ENCODE data around the gene ASXL1.
"Not testable (repeated sequence)": the region's sequence is repeated elsewhere in the genome, so short reads cannot be mapped to it uniquely, and the experiment has no call there.

Gene ASXL1

DNA sequence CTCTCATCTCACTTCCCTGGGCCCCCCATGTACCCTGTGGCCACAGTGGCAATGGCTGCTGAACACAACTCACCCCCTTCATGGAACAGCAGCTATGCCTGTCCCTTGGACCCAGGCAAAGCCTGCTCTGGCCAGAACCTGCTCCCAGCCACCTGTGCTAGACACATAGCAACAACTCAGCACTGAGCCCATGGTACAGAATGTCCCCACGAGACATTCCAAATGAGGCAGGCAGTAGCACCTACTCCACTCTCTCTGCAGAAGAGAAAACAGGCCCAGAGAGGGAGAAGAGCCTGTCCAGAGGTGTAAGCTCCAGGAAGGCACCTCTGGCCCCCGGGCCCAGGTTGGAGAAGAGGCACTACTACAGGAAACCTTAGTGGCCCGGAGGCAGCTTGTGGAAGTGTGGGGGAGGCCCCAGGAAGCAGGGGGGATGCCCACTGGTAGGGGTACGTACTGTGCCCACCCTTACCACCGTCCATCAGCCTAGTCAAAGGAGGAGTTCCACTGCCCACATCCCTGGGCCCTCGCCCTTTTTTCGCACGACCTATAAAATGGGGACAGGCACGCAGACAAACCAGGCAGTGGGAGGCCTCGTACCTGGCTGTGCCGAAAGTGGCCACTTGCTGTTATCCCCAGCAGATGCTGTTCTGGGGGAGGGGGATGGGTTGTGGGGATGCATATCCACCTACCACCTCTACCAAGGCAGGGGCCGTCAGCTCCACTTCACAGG lies 97.2 kb downstream of the ASXL1 start:
- no peak for DNase-seq

DNA sequence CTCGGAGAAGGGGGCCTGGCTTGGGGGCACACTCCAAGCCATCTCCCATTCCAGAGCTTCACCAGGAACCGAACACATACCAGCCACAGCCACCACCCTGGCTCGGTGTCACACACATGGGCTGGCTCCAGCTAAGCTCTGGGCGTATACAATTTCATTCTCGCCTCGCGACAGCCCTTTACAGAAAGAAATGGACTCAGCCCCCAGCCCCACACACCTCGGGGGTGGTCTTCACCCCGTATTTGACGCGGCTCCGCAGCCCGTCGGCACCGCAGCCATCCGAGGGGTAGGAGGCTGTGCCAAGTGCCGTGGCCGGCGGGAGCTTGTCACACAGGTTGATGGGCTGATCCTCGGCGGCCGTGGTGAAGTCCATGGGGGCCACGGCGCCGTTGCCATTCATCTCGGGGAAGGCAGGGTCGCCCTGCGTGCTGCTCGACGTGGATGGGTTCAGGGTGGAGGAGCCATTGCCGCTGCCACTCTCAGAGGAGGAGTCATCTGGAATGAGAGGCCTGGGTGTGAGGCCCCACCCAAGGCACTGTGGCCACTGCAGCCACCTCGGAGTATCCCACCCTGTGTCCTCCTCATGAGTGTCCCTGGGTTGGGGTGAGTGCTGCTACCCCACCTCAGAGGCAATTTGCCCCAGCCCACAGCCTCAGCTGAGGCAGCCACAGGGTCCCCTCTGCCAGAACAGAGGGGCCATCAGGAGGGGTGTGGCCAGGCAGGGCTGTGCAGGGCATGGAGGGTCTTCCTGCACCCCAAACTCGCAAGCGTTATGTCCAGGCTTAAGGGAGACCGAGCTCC lies 98.0 kb downstream of the ASXL1 start:
- no peak for DNase-seq

DNA sequence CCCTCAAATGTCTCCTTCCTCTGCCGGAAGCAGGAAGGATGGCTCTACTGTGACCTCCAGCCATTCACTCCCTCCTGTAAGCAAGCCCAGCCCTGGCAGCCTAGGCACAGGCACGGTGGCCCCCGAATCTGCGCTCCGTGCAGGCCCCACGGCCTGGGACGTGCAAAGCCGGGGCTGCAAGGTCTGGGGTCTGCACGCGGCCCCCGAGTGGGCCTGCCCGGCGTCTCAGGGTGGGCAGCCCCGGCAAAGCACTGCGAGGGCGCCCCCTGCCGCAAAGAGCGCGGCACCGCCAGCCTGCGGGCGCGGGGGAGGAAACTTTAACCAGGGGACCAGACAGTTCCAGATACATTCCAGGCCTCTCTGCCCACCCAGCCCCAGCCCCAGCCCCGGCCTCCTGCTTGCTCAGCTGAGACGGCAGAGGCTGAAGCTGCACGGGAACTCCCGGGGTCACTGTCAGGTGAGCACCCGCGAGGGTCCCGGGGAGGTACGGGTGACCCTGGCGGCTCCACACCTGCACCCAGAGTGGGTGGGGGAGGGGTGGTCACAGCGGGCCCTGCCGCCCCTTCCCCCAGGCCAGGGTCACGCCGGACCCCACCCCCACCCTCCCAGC lies 98.8 kb downstream of the ASXL1 start:
- DNase-seq: no peak

DNA sequence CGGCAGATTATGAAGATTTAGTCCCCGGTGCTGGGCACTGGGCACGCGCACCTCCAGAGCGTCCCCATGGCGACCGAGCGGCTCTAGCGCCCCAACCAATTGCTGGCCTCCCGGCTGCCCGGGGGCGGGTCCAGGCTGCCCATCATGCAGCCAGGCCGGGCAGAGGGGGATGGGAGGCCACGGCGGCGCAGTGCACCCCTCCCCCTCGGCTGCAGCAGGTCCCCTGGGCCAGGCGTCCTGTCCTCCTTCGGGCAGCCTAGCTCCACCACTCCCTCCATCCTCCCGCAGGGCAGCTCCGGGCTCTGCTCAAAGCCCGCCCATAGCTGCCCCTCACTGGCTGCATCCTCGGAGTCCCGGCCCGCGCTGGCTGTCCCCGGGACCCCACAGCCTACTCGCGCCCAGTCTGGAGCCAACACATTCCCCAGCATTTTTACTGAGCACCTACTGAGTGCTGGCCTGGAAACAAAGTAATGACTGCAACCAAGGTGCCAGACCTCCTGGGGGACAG lies 99.4 kb downstream of the ASXL1 start:
- DNase-seq: no peak

DNA sequence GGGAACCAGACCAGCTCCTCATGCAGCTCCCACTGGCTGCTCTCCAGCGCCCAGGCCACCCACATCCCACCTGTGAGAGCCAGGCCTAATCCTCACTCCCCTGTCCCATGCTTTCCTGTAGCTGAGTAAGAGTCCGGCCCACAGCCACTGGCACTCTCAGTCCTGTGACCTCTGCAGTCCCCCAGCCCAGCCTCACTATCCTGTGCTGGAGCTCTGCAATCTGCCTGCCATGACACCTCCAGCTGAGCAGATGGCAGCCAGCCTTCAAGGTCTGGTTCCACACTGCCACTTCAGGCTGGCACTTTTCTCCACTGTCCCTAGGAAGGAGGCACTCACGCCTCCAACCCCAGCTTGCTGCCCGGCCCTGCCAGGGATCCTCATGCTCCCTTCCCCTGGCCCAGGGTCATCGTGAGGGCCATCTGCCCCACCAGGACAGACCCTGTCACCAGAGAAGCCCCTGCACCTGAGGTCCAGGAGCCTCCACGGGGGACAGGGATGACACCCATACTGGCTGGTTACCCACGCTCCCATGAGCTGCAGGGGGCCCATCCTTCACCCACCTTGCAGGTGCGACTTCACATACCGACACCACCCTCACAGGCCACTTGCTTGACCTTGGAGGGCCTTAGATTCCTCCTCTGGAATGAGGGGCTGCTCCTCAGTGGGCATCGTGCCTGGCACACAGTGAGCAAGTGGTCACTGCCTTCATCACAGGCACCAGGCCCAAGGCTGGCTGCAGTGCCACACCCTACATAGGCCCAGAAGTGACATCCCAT lies 100.1 kb downstream of the ASXL1 start:
- no peak for DNase-seq

DNA sequence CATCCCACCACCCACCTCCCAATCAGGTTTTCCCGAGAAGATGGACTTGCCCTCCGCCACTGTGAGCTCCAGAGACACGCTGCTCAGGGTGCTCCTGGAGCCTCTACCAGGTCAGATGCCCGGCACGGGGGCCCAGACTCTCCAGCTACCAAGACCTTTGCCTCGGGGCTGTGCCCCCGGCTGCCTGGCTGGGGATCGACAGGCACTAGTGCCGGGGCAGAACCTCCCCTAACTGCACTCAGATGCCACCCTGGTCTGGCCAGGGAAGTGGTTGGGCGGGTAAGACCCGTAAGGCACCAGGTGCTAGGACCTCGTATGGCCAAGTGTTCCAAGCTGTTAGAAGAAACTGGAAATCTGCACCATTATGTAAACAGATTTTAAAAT lies 100.7 kb downstream of the ASXL1 start:
- no peak for DNase-seq

DNA sequence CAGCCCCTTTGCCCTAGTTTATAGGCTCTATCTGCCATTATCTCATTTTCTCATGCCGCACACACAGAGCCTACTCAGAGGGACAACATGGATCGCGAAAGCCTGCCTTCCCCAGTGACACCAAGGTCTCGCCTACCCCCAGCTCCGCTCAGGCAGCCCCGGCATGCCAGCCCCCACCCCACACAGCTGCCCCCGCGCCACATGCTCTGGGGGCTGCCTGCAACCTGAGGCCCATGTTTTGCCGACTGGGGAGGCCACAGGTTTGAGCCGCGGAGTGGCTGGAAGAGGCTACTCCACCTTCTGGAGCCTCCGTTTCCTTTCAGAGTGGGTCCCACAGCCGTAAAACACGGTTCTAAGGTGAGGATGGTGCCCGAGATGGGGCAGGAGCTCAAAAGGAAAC lies 102.1 kb downstream of the ASXL1 start:
- no peak for DNase-seq

DNA sequence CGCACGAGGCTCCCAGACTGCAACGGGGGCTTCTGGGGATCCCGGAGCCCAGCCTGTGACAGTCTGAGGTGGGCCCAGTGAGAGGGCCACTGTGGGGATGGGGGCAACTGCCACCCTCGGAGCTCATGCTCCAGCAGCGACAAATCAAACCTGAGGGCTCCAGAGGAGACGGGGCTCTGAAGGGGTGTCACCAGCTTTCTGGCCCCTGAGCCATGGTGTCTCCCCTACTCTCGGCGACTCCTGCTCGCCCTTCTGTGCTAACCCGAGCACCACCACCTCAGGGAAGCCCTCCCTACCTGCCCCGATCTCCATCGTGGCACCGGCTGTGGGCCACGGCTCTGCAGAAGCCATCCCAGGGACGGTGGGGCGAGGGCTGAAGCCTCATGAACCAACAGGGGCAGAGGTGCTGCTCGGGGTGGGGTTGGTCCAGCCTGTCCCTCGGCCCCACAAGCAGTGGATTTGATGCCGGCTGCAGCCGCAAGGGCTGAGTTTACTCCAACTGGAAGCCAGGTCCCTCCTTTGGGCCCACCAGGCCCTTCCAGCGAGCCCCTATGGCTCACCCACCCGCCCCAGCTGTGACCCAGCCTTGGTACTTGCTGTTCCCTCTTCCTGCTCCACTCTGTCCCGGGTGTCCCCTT lies 102.7 kb downstream of the ASXL1 start:
- no peak for DNase-seq

DNA sequence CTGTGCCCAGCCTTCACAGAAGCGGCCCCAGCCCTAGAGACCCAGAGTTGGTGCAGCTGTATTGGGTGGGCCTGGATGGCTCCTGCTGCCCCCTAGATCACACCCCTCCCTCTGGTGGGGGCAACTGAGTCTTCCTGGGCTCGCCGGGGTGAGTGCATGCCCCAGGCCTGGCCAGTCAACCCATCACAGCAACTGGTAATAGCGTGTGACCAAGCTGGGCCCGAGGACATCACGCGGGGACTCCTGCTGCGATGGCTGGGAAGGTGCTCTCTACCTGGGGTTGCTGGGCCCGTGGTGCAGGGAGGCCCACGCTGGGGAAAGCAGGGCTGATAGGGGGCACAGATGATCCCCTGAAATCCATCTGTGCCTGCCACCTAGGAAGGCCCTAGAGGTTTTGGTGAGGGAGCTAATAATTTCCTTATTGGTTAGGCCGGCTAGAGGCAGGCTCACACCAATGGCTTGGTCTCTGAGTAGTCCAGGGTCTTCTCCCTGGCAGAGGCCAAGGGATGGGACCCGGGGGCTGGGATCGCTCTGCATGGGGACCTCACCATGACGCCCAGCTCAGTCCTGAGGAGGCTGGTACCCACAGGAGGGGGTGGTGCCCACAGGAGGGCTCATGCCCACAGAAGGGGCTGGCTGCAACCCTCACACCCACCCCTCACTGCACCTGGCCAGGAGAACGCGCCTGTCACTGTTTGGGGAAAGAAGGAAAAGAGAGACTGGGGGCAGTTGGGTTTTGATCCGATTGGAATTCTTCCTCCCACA lies 103.9 kb downstream of the ASXL1 start:
- DNase-seq: no peak

DNA sequence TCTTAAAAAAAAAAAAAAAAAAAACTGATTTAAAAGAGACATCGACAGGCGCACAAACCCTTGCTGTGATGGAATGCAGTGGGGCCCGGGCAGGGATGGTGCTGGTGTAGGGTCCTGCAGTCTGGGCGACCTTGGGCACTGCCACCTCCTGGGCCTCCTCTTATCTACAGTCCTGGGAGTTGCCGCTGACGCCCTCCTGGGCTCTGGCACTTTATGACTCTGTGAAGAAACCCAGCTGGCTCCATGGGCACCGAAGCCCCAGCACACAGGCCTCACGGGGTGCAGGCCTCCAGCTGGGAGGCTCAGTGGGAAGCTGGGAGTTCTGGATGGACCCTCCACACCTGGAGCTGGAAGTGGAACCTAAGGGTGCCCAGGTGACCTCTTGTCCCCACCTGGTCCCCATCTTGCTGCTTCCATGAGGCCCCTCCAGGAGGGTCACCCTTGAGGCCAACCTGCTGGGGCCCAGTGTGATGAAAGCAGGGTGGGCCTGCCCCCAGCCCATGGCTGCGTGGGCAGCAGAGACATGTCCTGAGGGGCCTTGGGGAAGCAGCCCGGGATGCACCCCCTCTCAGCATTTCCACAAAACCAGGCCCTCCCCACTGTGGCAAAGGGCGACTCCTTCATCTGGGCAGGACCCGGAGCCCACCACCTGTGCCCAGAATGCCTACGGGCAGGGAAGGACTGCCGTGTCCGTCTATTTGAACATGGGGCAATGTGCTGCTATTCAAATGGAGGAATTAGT lies 104.9 kb downstream of the ASXL1 start:
- DNase-seq: no peak

DNA sequence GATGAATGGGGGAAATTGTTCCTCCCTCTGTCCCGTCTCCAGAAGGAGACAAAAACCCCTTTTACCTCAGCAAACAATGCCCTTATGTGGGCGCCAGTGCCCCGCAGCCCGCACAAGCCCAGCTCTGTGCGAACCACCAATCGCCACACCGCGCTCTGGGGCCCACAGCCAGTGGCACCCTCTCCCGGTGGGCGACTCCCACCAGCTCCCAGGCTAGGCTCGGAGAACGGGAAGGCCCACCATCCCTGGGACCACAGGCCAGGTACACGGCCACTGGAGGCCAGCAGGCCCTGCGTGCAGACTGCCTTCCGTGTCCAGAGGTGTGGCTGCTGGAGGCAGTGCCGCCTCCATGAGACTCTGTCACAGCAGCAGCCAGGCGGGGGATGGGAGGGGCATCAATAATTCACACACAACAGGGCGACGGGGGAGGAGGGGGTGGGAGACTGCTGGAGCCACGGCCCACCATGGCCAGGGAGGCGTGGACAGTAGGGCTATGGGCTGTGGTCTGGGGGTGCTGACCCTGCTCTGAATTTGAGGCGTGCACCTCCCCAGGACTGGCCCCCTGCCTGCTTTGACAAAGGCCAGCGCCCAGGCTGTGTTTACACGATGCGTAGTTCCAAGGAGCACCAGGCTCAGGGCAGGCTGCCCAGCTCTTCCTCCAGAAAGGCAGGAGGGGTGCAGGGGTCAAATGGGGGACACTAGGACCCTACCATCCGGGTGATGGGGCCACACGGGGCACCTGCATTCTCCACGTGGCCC lies 105.7 kb downstream of the ASXL1 start:
- DNase-seq: no peak

DNA sequence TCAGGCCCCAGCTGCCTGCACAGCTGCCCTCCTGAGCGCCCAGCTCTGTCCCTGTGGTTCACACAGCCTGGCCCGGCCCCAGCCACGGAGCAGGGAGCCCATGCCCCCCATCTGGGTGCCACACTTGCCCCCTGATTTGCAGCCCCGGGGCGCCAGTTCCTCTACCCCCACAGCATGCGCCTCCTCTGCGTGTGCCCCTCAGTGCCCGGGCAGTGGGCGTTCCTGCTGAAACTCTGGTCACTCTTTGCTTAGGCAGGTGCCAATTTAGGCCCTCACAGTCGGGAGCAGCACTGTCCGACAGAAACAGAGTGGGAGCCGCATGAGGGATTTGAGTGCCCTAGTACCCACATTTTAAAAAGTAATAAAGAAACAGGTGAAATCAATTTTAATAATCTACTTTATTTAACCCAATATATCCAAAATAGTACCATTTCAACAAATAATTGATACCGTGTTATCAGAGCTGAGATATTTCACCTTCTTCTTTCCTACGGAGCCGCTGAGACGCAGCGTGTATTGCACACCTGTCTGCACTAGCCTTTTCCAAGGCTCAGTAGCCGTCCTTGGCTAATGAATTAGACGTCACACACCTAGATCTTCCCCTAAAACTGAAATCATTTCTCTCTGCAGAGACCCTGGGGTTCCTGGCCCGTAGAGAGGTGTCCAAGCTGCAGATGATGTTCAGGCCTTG lies 106.4 kb downstream of the ASXL1 start:
- no peak for DNase-seq

DNA sequence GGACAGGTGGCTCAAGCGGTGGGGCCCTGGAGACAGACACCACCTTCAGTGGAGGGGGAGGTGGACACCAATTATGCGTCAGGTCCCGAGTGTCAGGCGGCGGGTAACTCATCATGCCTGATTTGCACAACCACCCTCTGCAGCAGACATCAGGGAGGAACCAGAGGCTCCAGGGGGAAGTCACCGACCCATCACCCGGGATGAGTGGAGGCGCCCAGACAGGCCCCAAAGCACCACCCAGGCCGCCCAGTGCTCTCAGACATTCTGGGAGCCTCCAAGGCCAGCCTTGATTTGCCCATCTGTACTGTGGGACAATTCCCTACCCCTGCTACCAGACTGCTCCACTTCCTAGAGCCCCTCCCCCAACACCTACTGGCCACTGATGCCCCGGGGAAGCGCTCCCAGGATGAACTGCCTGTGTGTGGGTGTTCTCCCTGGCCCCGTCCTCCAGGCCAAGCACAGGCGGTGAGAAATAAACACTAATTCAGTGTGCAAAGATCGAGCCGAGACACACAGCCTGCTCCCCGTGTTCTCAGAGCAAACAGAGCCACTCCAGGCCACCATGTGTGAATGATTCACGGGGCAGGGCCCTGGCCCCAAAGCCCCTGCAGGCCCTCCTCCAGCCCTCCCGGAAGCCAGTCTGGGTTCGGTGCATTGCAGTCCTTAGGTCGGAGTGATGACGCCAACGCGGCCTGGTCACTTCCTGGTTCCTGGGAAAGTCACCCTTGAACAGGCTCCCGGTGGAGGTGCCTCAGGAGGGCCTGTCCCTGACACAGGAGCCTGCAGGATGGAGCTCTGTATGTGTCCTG lies 107.2 kb downstream of the ASXL1 start:
- DNase-seq: no peak

DNA sequence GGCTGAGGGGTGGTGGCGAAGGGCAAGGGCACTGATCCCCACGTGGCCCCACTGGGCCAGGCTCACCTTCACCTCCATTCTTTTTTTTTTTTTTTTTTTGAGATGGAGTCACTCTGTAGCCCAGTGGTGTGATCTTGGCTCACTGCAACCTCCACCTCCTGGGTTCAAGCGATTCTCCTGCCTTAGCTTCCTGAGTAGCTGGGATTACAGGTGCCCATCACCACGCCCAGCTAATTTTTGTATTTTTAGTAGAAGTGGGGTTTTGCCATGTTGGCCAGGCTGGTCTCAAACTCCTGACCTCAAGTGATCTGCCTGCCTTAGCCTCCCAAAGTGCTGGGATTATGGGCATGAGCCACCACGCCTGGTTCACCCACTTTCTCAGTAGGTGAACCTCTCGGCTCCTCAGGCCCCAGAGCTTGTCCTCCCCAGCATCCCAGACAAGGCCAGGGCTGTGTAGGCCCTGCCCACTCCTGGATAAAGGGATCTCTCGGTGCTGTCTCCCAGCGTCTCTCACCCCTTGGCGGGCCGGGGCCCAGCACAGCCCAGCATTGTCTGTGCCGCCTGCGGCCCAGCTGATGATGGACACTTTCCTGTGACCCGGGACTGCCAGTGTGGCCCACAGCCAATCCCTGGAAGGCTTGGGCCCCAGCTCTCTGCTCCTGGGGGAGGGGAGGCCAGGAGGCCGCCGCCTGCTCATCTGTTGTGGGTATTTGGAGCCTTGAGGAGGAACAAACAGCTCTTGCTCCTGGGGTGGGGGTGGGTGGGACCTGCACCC lies 108.0 kb downstream of the ASXL1 start:
- not testable (repeated sequence) for DNase-seq

DNA sequence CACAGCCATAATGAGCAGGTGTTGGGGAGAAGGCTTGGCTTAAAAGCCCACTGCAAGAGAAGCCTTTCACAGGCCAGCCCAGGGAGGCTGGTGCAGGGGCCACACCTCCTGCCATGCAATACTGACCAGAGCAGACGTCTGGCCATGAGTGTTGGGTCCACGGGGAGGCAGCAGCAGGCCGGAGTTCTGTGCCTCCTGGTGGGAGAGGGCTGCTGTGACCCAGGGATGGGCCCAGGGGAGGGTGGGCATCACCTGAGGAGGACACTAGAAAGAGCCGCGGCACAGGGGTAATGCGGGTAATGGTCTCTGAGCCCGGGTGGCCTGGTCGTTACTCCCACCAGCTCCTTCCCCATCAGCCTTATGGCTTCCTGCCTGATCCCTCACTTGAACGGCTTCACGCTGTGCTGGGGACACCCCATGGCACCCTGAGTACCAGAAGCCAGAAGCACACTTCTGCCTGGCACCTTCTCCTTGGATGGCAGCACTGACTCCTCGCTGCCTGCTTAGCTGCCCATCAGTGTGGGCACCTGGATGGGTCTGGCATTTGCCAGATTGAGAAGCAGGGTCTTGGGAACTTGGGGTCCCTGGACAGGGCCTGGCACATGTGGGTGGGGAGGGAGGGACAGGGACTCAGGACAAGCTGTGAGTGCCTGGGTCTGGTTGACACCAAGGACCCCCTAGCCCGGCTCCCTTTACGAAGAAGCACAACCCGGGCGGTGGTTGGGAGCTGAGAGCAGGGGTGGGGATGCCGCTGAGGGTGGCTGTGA lies 108.8 kb downstream of the ASXL1 start:
- no peak for DNase-seq

DNA sequence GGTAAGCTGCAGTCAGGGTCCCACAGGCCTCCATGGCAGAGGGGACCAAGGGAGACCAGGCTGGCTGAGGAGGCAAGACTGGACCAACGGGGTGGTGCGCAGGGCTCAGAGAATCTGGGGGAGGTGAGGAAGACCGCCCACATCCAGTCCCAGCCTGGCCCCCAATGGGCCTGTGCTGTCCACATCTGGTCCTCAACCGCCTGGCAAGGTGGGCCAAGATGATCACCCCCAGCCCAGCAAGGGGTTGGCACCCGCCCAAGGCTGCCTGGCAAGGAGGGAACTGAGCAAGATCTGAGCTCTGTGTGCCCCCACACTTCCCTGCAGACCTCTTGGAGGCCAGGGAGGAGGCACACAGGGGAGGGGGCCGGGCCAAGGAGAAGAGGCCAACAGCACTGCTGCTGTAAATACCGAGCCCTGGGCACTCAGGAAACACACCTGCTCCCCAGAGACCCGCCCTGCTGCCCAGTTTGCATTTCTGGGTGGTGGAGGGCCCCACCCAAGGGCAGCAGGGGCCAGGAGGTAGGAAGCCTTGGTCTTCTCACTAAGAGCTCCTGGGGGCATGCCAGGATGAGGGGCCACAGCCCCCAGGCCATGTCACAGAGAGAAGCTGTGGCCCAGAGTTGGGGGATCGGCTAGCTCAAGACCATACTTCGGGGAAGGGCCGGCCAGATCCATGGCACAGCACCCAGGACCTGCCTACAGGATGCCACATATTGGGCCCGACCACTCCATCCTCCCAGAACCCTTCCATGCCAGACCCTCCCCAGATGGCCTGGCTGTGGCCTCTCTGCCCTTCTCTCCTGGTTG lies 109.6 kb downstream of the ASXL1 start:
- DNase-seq: no peak

Data from T-helper 2 cell (primary cell).